ENCODE data around the gene ZNF566.
A peak's percentile ranks its signal among the peaks of the same experiment; 100 is the strongest.

The ZNF566 gene

GRCh38 chr19:36441339-36441738 is 48.0 kb downstream of the ZNF566 start:
- no peak for DNase-seq (ENCODE audit: low spot score)

GRCh38 chr19:36436531-36436930 is 52.8 kb downstream of the ZNF566 start:
- DNase-seq (ENCODE audit: low spot score), result no peak

- DNase-seq (ENCODE audit: low spot score), result no peak
These were observed 65.4 kb downstream of the ZNF566 start for GRCh38 chr19:36423925-36424324.

- DNase-seq (ENCODE audit: low spot score), result no peak
These were observed 67.4 kb downstream of the ZNF566 start for GRCh38 chr19:36421749-36422481.

- DNase-seq (ENCODE audit: low spot score), result peak; percentile 29
These were observed 68.2 kb downstream of the ZNF566 start for GRCh38 chr19:36420961-36421748.

- peak; percentile 97 for DNase-seq (ENCODE audit: low spot score)
These were observed 70.9 kb downstream of the ZNF566 start, which contains the start of gene ZFP82 for GRCh38 chr19:36418287-36419001. Gene ZFP82 (minus strand): TSS chr19:36418644. CDS start chr19:36409789, 8,855 bp downstream.

- no peak for DNase-seq (ENCODE audit: low spot score)
These were observed 71.5 kb downstream of the ZNF566 start for GRCh38 chr19:36417752-36418286.

- no peak for DNase-seq (ENCODE audit: low spot score)
These were observed 79.5 kb downstream of the ZNF566 start for GRCh38 chr19:36409841-36410240.

- no peak for DNase-seq (ENCODE audit: low spot score)
These were observed 81.3 kb downstream of the ZNF566 start for GRCh38 chr19:36408101-36408500.

- no peak for DNase-seq (ENCODE audit: low spot score)
These were observed 84.9 kb downstream of the ZNF566 start for GRCh38 chr19:36404498-36404897.

- no peak for DNase-seq (ENCODE audit: low spot score)
These were observed 87.9 kb downstream of the ZNF566 start for GRCh38 chr19:36401475-36401874.

- DNase-seq (ENCODE audit: low spot score), result no peak
These were observed 90.8 kb downstream of the ZNF566 start for GRCh38 chr19:36398571-36398970.

Data from GM03348 (cell line).